ENCODE data around the gene KREMEN1.

Gene KREMEN1

DNA sequence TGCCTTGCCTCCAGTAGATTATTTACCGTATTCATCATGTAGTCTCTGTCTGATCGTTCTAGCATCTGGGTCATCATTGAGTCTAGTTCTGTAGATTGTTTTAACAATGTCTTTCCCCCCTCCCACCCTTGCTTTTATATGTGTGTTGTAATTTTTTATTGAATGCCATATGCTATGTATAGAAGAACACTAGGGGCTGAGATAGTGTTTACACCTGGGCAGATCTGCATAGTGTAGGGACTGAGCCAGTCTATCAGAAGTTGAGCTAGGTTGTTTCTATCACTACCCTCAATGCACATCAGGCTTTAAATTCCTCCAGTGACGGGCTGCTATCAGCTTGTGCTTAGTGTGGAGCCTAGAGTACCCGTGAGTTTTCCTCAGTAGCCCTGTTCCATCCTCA lies 61.6 kb downstream of the KREMEN1 start:
- no peak for DNase-seq

DNA sequence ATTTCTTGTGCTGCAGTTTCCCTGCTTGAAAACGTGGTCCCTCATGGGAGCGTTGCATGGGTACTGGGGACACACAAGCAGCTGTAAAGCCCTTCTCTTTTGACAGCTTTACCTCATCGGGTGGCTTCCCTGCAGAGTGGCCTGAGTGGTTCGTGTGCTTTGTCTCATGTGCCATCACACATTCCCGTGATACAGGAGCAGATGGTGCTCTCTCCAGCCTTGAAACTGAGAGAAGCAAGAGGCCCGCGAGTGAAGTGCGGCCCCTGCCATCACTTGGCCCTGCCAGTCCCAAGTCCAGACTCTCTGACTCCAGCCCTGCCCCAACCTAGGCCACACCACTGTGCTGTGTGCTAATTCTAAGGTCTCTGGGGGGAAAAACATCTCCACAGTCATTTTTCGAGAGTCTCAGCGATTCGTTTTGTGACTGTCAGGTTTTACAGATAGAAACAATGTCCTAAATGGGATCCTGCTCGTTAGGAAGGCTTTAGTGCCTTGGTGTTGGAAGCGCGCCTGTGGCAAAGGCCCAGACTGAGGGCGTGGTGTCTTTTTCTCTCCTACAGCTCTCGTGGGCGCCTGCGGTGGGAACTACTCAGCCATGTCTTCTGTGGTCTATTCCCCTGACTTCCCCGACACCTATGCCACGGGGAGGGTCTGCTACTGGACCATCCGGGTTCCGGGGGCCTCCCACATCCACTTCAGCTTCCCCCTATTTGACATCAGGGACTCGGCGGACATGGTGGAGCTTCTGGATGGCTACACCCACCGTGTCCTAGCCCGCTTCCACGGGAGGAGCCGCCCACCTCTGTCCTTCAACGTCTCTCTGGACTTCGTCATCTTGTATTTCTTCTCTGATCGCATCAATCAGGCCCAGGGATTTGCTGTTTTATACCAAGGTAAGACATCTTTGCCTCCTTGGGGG lies 64.2 kb downstream of the KREMEN1 start:
- no peak for DNase-seq

DNA sequence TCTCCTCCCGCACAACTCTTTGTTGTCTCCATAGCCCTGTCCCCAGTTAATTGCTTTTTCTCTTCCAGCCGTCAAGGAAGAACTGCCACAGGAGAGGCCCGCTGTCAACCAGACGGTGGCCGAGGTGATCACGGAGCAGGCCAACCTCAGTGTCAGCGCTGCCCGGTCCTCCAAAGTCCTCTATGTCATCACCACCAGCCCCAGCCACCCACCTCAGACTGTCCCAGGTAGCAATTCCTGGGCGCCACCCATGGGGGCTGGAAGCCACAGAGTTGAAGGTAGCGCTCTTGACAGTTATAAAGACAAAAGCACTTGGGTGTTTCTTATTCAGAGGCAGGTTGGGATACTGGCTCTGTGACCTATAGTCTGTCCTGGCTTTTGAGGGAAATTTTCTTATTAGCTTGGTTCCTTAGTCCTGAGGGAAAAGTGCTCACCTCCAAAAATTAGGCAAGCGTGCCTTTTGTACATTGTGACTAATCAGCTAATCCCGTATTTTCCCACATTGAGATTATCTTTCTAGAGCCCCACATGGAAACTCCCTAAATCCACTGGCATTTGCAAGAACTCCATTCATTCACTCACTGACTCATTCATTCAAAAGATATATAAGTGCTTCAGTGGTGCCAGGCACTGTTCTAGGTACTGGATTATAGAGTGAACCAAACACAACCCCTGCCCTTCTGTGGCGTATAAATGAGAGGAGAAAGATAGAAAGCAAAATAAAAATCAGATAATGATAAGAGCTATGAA lies 65.9 kb downstream of the KREMEN1 start:
- DNase-seq = no peak

DNA sequence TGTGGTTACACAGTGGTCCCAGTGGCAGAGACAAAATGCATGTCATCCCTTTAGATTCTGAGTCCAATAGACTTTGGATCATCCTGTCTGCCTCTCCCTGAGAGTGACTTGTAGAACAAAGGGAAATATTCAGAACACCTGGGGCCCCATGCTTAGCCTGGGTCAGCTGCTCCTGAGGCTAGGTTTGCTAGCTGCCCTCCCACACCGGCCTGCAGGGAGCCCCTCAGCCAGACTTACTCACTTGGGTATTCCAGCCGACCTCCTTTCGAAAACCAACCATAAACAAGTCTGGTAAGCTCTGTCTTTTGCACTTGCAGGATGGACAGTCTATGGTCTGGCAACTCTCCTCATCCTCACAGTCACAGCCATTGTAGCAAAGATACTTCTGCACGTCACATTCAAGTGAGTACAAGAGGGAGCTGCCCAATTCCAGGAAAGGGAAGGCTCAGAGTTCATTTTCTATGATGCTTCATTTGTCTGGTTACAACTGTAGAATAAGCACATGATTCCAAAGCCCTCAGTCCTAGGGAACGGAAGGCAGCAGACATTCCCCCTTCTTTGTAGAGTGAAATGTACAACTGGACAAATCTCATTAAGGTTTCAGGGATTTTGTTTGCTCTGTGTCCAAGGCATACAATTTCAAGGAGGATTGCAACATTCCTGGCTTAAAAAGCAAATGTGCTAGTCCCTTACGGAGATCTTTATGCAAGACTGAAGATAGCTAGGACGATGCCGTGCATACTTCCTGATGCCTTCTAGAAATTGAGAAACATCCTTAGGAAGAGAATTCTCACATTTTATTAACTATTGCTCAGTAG lies 67.3 kb downstream of the KREMEN1 start:
- no peak for DNase-seq

DNA sequence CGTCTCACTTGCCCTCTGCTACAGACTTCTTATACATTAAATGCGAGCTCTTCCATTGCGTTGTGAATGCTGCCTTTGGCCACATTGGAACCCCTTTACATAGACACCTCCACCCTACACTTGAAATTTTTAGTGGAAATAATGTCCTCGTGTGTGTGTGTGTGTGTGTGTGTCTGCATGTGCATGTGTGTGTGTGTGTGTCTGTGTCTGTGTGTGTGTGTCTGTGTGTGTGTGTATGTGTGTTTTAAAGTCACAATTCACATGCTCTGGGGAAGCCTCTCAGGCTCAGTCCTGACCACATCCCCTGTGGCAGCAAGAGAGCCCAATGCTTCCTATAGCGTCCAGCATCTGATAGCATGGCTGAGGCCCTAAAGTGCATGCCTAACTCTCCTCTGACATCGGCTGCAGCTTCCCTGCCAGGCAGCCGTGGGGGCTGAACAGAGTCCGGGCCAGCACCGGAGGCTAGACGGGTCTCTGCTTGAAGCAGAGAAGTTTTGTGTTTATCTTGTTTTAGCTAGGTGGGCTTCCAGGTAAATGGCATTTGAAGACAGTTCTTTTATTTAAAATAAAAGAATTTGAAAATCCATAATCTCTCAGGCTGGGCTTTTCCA lies 68.3 kb downstream of the KREMEN1 start:
- DNase-seq = no peak

DNA sequence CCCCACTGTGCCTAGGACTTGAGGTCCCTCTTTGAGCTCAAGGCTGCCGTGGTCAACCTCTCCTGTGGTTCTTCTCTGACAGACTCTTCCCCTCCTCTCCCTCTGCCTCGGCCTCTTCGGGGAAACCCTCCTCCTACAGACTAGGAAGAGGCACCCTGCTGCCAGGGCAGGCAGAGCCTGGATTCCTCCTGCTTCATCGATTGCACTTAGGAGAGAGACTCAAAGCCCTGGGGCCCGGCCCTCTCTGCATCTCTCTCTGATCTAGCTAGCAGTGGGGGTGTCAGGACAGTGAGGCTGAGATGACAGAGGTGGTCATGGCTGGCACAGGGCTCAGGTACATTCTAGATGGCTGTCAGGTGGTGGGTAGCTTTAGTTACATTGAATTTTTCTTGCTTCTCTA lies 69.3 kb downstream of the KREMEN1 start:
- no peak for DNase-seq

DNA sequence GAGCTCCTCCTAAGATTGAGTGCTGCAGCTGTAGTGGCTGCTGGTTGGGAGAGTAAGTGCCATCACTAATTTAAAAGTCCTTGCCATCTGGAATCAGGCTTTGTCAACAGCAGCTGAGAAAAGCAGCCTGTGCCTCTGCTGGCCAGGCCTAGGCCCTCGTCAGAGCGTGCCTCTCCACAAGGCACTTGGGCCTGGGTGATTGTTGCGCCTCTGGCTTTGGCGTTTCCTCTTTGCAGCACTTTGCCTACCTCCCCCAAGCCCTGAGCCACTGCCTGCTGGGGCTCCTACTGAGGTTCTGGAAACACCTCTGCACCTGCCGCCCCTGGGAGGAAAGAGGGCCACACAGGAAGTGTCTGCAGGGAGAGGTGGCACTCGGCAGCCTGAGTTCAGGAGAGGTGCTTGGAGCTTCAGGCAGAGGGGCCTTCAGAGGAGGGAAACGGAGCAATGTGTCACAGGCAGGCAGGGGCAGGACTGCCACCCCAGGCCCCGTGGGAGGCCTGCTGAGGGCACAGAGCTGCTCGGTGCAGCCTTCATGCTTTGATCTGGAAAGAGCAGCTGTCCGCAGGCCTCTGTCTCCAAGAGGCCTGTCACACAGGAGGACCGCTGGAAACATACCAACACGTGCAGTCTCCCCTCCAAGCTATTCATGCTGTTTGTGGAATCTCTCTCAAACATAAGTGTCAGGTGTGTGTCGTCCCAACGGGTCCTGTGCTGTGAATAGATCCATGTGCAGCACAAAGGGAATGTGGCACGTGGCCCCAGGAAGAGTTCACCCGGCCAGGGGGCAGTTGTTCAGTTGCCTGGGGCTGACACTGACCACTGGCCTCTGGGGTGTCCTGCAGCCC lies 71.3 kb downstream of the KREMEN1 start:
- no peak for DNase-seq

DNA sequence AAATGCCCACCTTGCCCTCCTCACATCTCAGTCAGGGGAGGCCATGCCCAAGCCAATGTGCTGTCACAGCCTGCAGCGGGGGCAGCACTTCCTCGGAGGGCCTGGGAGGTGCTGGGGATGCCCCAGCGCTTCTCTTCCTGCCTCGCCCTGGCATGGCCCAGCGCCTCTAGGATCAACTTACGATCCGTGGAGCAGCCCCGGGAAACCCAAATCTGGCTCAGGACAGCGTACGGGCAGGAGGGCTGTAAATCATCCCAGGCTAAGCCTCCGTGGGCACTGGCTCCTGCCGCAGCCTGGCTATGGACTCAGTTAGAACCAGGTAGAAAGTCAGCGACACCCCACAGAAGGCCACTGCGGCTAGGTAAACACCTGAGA lies 71.9 kb downstream of the KREMEN1 start:
- no peak for DNase-seq

DNA sequence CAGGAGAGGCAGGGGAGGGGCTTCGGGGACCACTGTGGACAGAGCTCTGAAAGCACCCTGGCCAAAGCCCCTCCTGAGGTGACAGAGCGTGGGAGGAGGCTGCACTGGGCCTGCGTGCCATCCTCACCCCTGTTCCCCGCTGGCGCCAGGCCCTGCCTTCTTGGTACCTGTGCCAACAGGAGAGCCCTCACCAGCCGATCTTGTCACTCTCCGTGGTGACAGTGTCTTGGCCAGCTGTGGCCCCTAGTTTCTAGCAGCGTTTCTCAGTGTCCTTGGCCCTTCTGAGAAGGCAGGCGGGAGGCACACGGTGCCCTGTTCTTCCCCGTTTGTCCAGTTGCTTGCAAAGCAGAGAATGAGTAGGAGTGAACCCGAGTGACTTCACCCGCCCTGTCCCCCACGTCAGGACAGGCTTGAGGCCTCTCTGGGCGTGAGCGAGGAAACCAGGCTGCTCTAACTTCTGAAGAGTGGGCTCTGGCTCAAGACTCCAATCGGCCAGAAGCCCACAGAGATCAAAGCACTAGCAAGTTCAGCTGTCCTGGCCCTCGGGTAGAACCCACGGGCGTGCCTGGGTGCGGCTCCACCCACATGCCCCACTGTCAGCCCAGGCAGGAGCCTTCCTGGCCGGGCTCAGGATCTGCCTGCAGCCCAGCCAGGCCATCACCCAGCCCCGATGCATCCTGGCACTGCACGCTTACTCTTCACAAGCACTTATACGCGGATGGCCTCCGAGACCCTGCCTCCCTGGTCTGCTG lies 72.7 kb downstream of the KREMEN1 start:
- DNase-seq = no peak

DNA sequence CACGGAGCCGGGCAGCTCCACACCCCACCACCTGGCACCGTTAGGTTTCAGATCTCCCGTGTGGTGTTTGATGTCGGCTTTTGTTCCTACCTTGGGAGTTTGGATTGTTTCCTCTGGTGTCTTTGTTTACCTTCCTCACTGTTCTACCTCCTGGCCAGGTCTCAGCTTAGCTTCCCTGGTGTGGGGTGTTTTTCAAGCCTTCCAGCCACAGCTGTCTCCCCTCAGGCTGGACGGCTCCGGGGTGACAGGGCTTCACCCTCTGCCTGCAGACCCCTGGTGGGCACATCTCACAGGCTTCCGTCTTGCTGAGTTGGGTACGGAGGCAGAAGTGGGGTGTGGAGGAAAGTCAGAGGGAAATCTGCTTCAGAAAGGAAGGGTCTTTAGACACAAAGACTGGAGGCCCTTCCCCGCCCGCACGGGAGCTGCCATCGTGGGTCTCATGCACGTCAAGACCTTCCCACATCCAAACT lies 73.3 kb downstream of the KREMEN1 start:
- DNase-seq = no peak

DNA sequence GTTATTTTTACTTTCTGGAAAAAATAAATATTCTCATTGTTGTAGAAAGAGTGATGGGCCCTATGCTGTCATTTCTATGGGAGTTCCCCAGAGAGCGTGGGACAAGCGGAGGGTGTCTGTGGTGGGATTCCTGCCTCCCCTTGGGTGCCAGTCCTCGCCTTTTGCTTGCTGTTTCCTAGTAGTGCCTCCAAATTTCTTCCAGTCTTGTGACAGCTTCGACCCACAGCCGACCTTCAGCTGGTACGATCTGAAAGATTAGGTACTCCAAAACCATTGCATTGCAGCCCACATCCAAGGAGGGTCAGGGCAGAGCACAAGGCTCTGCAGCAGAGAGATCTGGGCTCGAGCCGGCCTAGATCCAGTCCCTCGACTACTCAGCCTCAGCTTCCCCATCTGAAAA lies 73.9 kb downstream of the KREMEN1 start:
- DNase-seq = no peak

DNA sequence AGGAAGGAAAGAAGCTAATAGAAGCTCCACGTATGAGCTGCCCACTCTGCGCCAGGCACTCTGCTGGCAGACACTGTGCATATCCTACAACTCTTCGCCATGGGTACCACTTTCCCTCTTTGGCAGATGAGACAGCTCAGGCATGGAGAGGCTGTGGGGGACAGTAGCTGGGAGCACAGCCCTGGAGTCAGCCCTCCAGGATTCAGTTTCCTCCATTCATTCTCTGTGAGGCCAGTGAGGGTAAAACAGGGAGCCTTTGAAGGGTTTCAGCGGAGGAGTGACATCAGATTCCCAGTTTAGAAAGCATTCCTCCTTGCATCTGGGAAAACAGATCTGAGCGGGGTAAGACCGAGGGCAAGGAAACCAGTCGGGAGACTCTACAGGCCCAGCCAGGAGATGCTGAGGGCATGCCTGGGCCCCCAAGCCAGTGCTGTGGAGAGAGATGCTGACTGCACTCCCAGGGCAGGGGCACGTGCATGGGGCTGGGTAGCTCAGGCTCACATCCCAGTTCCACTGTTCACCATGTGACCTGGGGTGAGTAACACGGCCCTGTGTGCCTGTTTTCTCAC lies 74.6 kb downstream of the KREMEN1 start:
- DNase-seq = no peak

DNA sequence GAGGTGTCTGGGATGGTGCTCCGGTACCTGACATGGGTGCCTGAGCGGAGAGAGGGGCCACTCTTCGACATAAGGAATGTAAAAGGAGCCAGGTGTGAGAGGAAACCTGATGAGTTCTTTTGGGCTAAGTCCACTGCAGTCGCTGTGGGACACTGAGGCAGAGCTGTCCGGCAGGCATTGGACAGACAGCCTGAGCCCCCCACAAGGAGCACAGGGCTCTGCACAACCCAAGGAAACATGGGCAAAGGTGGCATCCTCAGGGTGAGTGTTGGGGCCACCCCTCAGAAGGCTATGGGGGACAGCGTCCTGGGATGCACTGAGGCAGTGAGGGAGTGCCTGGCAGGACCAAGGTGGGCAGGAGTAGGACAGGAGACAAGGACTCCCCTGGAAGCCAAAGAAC lies 75.2 kb downstream of the KREMEN1 start:
- DNase-seq = no peak

DNA sequence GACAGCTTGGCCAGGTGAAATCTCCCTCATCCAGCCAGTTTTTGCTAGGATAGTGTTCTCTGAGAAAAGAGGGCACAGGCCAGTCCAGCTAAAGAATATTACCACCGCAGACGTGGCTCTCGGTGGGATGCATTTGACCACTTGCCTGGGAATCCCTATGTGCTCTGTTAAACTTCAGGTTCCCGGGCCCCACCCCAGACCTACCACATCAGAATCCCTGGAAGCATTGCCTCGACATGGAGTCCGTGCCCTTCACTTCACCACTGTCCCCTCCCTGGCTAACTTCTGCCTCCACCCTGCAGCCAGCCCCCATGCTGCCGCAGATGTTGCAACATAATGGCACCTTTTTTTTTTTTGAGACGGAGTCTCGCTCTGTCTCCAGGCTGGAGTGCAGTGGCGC lies 76.0 kb downstream of the KREMEN1 start:
- no peak for DNase-seq

DNA sequence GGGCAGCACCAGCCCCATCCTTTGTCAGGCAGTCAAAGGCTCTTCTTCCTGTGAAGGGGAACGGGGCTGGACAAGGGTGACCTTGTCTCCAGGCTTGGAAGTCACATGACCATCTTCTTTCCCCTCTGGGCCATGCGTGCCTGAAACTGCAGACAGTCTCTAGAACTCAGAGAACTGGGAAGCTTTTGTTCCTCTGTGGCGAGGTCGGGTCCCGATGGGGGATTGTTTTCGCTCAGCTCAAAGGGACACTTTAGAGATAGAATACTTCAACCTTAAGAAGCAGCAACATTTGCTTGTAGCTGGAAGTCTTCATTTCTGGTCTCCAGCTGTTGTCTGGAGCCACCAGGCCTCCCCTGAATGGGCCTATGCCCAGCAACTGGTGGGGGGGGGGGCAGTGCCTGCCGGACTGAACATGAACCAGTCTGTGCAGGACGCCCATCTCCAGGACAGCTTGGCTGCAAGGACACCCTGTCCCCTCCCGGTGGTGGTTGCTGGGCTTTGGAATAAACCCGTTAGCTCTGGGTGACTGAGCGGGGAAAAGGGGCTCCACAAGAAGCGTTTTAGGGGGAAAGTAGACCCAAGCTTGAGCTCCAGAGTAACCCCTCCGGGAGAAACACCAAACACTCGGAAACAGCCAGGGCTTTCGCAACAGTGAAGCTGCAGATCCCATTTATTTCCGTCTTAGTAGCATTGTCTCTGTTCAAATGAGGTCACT lies 77.2 kb downstream of the KREMEN1 start:
- no peak for DNase-seq

DNA sequence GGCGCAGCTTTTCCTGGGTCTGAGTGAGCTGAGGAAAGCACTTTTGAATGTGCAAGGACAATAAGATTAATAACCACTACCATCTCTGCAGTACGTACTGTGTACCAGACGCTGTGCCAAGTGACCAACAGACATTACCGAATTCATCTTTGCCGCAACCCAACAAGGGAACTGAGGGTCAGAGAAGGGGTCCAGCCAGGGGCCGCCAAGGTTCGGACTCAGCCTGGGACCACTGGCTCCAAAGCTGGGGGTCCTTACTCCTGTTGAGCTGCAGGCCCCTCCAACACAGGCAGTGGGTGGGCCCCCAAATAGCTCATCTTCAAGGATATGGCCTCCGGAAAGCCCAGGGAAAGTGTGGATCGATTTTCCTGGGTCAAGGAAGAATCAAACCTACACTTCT lies 77.9 kb downstream of the KREMEN1 start:
- no peak for DNase-seq

DNA sequence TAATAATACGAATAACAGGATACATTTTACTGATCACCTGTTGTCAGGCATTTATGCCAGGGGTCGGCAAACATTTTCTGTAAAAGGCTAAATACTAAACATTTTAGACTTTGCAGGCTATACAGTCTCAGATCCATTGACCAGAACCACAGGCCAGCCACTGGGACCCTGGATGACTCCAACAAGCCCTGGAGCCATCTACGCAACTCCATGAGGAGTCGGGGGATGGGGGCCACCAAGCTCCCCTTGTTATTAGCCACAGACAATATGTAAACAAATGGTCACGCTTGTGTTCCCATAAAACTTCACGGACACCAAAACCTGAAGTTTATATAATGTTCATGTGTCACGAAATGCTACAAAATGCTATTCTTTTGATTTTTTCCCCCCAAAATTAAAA lies 78.5 kb downstream of the KREMEN1 start:
- no peak for DNase-seq

DNA sequence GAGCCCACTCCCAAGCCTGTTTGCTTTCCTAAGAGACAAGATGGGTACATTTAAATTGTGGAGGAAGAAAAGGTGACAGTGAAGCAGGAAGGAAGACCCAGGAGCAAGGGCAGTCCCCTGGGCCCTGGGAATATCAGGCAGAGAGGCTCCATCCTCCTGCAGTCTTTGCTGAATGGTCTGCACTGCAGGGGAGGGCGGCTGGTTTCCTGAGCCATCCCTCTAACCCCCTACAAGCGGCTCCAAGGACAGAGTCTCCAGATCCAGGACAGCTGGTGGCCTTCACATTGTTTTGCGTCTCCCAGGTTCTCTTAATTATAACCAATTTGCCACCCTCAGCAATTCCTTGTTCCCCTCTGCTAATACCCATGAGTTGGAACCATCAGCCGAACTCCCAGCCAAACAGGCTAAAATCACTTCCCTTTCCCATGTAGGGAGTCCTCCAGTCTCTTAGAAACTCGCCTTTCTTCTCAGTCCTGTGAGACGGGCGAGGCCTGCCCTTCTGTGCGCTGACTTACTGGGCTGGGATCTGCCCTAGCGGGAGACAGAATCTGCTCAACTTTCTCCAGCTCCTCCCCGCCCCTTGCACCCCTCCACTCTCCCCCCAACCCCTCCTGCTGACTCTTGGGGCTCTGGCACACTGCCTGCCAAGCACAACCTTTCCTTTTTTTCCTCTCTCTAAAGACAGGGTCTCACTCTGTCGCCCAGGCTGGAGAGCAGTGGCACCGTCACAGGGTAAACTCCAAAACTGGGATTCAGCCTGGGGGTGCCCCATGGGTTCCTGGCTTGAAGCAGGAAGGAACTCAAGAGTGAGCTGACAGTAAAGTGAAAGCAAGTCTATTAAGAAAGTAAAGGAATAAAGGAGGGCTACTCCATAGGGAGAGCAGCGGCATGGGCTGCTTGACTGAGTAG lies 79.5 kb downstream of the KREMEN1 start:
- DNase-seq = no peak

Data from T-helper 9 cell (primary cell).